ENCODE data around the gene CDH9.
"Not testable (repeated sequence)": the region's sequence is repeated elsewhere in the genome, so short reads cannot be mapped to it uniquely, and the experiment has no call there.

CDH9 gene

DNA sequence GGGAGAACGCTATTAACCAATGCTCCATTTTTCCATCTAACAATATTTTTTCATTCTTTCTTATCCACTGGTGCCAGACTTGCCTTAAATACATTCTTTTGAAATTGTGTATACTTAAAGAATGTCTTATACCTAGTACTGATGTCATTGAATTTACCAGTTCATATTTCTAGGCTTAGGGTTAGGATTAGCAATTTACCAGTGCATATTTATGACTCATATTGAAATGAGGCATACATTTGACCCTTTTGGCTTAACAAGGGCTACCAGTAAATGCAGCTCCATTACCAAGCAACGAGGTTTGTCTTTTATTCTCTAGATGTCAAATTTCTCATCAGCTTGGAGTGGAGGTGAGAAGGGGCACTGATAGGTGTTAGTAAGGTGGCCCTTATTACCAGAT is 89.5 kb downstream of the CDH9 start:
- DNase-seq (ENCODE audit: low read depth, low spot score) = no peak

DNA sequence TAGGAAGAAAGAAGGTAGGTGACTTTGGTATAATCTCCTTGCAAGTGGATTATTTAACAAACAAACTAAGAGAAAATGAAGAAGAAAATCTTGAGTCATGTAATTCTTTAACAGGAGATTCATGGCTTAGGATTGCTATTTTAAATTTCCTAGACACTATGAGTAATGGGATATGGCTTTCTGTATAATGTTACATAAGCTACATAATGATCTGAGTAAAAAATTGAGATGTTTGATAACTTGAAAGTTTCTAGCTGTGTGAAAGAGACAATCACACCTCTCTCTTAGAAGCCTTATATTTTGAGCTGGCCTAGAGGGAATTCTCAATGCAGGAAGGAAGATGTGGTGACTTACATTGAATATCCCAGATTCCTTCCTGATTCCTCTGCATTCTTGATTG is 92.5 kb downstream of the CDH9 start:
- no peak for DNase-seq (ENCODE audit: low read depth, low spot score)

DNA sequence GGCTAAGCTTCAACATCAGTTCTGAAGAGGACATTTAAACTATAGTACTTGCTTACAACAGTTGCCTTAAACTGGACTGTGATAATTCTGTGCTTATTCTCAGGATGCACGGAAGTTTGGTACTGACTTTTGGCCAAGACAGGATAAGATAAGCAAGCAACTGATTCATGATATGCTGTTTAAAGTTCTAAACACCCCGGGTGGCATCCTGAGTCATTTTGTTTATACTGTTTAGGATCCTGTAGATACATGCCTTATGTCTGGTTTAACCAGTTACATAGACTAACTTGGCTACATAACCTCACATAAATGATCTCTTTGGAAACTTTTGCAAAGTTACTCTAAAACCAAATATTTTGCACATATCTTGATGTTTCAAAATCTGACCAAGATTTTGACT is 95.9 kb downstream of the CDH9 start:
- DNase-seq (ENCODE audit: low read depth, low spot score) = peak; percentile 57

DNA sequence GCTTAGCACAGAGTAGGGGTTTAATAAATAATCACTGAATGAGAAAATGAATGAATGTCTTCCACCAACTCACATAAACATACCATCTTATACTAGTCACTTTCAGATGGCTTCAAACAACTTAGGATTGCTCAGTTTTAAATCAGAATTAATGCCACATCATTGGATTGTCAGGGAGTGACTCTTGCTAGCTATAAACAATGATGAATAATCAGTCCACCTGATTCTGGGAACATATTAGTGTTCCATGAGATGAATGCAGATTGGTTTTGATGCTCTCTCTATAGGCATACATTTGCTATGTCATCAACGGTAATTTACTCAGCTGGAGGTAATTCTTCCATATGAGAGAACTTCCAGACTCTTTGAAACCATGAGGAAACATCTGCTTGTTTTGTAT is 97.4 kb downstream of the CDH9 start:
- no peak for DNase-seq (ENCODE audit: low read depth, low spot score)

DNA sequence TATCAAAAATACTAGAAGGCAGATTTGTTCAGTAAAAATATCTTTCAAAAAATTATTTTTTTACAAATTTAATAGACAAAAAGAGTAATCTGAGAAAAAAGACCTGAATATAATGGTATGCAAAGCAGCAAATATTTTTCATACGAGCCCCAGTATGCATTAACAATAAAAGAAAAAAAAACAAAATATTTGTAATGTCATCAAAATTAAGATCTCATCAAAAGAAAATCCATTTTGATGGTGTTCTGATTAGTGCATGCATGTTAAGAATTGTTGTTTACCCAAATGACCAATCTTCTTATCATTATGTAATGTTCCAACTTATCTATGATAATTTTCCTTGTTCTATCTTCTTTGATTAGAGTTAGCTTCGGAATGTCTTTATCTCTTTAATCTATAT is 106.1 kb downstream of the CDH9 start:
- no peak for DNase-seq (ENCODE audit: low read depth, low spot score)

DNA sequence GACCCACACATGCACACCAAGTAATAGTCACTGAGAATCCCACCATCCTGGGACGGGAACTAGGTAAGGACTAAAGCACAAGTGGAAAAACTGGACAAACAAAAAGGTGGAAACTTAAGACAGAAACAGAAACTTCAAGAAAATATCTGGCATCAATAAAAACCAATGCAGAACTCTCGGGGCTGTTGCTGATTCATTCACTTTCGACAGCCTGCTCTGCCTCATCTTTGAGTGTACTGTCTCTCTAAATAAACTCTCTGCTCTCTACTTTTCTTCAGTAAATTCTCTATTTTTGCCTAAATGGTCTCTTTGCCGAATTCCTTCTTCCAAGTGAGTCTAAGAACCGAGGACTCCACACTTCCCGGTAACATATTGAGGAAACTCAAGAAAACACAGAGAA is 116.9 kb downstream of the CDH9 start:
- no peak for DNase-seq (ENCODE audit: low read depth, low spot score)

DNA sequence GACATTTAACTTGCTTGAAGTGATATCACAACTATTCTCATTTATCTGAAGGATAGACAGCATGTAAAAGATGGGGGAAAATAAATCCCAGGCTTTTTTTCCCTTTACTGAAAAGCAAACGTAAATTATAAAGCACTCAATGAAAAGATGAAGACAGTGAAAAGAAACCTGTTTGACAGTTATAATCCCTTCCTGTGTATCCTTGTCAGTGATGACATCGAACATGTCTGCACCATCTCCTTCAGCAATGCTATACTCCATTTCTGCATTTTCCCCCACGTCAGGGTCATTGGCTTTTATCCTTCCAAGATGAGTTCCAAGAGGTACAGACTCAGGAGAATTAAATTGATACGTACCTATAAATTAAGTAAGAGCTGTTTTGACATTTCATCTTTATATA is 134.9 kb downstream of the CDH9 start:
- DNase-seq (ENCODE audit: low read depth, low spot score) = no peak

DNA sequence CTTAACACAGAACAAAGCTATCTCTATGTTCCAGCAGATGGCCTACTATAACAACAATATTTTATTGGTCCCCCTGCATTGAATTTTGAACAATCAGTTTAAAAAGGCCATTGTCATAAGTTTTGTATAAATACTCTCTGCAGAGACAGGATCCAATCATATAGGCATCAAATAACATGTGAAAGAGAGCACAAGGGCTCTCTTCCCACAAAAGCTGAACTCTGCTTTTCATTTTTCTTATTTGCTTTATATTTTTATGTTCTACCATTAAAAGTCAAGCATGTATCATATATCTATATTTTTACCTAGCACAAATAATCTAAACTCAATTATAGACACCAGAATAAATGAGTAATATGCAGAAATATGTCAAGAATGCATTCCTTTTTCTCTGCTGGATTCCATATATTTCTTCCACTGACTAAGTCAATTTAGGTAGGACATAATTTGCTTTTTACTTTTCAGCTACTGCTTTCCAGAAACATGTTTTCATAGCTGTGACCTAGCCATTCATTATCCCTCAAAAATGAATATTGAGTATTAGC is 143.6 kb downstream of the CDH9 start:
- DNase-seq (ENCODE audit: low read depth, low spot score) = no peak

DNA sequence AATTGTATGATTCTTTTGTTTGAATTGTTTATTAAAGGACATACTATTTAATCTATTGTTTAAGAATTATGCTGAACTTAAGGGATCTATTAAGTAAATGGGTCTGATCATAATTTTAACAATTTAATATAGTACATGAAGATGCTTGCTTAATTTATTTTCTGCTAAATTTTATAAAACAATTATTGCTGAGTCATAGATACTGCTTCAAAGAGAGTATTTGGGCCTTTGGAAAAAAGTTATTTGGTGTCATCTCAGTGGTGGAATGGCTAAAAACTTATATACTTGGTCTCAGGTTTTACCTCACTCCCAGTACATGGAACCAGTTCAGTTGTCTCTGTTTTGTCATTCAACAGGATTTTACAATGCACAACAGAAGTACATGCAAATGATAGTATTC is 145.3 kb downstream of the CDH9 start:
- DNase-seq (ENCODE audit: low read depth, low spot score) = no peak

DNA sequence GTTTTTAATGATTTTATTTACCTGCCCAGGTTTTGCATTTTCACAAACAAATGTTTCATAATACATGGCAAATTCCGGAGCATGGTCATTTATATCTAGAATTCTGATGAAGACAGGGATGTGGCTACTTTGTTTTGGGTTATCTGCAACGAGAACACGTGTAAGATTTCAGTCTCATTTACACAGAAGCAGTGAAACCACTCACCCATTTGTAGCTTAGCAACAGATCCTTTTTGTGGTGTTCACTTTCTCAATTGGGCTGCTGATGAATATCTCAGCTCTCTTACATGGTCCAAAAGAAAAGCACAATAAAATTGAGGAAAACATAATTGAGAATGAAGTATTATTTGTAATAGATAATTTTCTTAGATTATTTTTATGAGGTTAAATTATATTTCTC is 148.6 kb downstream of the CDH9 start:
- DNase-seq (ENCODE audit: low read depth, low spot score) = no peak

DNA sequence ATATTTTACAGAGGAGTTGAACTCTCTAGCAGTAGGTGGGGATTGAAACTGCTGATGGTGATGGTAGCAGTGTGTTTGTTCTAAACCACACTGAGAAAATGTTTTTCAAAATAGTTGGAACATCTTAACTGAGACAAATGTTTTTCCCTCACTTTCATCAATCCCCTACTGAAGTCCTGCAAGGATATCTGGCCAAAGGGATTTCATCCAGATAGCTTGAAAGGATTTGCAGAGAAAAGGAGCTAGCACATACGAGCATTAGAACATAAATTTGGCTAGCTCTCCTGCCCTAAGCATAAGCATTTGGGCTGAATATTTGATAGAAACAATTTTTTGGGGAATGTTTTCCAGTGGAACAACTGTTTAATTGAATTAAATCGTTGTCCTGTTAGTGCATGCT is 153.9 kb downstream of the CDH9 start:
- DNase-seq (ENCODE audit: low read depth, low spot score) = no peak

DNA sequence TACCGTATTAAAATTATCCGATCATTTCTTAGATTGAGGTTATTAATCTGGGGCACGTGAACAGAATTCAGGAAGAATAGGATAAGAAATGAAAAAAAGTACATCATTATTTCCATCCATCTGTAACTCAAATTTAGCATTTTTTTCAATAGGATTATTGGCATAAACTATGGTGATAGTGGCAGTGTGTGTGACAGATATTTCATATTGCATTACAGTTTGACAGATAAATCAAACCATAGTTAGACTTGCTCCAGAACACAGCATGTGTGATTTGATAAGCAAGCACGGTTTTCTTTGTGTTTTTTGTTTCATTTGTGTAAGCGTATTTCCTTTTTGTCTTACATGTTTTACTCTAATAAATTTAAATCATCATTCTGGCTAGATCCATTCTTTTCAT is 155.0 kb downstream of the CDH9 start:
- DNase-seq (ENCODE audit: low read depth, low spot score) = no peak

DNA sequence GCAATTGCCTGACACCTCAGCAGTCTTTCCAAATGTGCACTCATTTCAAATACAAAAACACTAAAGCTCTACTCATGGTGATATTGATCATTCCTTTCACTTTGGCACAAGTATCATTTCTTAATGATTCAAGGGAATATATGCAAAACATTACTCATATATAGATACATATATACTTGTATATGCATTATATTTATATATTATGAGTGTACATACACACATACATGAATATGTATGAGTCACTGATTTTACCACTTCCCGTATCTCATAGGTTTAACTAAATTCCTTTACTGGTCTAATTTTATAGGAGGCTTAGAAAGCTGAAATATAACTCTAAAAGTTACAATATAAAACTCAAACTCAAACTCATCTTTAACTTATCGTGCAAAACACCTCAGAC is 156.5 kb downstream of the CDH9 start:
- no peak for DNase-seq (ENCODE audit: low read depth, low spot score)

DNA sequence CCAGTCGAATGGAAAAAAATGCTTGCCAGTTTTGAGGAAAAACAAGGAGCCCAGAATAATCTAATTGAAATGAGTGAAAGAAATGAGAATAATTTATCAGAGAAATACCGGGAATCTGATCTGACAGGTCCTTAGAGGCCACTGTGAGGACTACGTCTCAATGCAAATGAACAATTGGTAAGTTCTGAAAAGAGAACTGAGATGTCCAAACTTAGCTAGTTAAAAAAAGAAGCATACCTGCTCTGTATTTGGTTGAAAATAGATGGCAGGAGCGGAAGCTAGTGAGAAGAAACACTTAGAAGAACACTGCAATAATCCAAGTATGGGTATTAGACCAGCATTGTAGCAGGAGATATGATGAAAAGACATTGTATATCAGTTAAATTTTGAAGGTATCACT is 161.2 kb downstream of the CDH9 start:
- no peak for DNase-seq (ENCODE audit: low read depth, low spot score)

DNA sequence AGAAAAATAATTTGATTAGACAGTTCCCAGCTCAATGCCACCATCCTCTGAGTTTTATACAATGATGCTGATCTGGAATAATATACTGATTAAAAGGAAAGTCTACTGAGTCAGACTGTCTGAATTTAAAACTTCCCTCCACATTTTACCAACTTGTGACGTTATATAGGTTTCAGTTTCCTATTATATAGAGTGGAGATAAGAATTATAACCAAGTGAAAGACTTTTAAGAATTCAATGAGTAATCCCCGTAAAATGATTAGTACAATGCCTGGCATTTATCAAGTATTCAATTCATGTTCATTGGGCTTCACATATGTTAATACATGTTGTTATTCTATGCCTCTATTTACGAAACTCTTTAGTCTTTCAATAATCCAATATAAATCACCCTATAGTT is 166.0 kb downstream of the CDH9 start:
- DNase-seq (ENCODE audit: low read depth, low spot score) = no peak

DNA sequence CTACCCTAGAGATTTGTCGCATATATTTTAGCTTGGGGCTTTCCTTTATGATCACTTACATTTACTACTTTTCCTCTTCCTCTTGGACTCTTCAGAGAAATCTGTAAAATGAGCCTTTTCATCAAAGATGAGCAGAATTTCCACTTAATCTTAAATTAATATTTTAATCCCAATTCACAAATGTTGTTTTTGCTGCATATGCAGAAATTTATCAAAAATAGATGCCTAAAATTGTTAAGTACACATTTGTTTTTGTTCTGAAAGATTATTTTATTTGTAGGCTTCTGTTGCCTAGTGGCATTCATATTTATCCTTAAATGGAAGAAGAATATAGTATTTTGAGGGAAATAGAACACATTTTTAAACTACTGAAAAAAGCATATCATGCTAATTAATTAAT is 168.6 kb downstream of the CDH9 start:
- no peak for DNase-seq (ENCODE audit: low read depth, low spot score)

DNA sequence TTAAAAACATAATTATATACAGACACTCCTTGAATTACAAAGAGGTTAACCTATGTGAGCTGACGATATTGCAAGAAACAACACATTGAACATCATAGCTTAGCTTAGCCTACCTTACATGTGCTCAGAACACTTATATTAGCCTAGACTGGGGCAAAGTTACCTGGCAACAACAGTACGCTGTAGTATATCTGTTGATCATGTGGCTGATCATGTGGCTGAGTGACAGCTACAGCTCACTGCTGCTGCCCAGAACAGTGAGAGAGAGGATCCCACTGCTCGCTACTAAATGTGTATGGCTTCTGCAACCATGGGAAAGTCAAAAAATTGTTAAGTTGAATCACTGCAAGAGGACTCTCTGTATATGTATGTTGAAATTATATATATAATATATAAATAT is 169.9 kb downstream of the CDH9 start:
- no peak for DNase-seq (ENCODE audit: low read depth, low spot score)

DNA sequence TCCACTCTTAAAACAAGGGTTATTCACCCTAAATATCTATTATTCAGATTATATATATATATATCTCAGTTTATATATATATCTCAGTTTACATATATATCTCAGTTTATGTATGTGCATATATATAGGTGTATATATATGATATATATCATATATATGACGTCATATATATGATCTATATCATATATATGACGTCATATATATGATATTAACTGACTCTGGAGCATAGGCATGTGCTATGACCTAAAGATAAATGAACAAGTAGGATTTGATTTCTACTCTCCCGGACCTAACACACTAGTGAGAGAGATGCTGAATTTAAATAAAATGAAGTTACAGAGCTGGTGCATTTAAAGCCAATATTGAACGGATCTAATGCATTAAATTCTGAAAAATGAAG is 174.3 kb downstream of the CDH9 start:
- no peak for DNase-seq (ENCODE audit: low read depth, low spot score)

DNA sequence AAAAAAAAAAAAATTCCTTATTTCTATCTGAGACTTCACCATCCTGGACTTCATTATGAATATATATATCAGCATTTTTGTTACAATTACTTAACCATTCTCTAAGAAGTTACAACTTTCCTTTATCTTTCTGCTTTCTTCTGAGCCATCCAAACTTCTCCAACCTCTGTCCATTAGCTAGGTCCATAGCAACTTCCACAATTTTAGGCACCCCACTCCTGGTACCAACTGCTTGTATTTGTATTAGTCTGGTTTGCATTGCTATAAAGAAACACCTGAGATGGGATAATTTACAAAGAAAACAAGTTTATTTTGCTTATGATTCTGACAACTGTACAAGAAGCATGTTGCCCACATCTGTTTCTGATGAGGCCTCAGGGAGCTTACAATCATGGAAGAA is 182.1 kb downstream of the CDH9 start:
- DNase-seq (ENCODE audit: low read depth, low spot score) = no peak

DNA sequence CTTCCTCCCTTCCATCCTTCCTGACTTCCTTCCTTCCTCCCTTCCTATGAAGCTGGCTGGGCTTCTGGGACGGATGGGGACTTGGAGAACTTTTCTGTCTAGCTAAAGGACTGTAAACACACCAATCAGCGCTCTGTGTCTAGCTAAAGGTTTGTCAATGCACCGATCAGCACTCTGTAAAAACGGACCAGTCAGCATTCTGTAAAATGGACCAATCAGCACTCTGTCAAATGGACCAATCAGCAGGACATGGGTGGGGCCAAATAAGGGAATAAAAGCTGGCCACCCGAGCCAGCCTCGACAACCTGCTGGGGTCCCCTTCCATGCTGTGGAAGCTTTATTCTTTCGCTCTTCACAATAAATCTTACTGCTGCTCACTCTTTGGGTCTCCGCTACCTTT is 185.9 kb downstream of the CDH9 start:
- not testable (repeated sequence) for DNase-seq (ENCODE audit: low read depth, low spot score)

DNA sequence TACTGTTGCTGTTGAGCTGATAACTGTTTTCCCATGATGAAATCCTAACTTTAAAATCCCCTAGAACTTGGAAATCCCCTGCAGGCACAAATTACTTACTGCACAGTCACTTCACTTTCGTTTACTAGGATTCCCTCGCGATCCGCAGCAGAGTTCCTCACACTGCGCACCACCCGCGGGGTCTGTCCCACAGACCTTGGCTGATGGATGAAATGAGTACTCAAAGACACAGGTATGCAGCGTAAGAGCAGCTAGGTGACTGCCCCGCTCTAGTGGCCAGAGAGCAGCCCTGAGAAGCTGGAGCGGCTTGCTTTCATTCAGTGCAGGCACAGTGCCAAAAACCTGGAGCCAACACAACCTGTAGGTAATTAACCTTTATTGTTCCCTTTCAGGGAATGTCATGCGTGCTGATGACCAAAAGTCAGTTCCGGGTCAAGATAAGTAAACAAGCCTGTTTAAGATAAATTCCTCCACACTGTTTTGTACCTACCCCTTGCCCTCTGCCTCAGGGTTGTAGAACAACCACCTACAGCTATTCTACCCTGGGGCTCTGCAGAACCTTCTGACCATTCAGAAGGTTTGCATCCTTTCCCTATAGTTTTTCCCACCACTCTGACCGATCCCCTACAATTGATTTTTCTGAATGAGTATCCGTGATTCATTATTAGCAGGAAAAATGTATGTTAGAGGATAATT is 191.2 kb downstream of the CDH9 start:
- peak; percentile 68 for DNase-seq (ENCODE audit: low read depth, low spot score)

DNA sequence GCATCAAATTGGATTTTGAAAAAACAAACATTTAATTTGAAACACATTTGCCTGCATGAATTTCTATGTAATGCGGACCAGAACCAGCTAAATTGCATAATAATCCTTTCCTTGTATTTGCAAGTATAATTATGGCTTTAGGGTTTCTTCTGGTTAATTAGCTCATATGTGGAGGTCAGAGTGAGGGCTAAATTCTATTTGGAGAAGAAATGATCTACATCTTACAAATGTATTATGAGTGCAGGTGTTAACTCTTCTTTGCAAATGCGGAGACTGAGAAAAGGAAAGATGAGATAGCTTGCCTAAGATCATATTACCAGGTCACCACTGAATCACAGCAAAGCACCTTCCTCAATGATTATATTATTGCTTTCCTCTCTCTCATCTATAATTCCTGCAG is 194.7 kb downstream of the CDH9 start:
- no peak for DNase-seq (ENCODE audit: low read depth, low spot score)

DNA sequence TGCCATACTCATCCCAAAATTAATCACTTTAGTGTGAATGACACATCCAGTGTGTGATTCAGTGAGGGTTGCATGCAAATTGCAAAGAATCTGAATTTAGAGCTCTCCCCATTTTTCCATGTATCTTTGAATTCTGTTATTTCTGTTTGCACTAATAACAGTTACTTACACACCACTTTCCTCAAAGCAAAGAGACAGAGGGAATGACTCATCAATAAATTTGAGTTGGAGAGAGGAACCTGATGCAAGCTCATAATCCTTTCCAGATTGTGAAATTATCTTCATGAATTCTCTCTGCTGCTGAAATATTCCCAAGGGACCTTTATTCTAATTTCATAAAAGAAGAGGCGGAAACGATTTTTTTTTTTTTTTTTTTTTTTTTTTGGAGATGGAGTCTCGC is 204.8 kb downstream of the CDH9 start:
- DNase-seq (ENCODE audit: low read depth, low spot score) = no peak
